ENCODE measurements around the gene MTX1.
A peak's percentile ranks its signal among the peaks of the same experiment; 100 is the strongest.
"Not testable (repeated sequence)": the region's sequence is repeated elsewhere in the genome, so short reads cannot be mapped to it uniquely, and the experiment has no call there.

MTX1 gene

DNA sequence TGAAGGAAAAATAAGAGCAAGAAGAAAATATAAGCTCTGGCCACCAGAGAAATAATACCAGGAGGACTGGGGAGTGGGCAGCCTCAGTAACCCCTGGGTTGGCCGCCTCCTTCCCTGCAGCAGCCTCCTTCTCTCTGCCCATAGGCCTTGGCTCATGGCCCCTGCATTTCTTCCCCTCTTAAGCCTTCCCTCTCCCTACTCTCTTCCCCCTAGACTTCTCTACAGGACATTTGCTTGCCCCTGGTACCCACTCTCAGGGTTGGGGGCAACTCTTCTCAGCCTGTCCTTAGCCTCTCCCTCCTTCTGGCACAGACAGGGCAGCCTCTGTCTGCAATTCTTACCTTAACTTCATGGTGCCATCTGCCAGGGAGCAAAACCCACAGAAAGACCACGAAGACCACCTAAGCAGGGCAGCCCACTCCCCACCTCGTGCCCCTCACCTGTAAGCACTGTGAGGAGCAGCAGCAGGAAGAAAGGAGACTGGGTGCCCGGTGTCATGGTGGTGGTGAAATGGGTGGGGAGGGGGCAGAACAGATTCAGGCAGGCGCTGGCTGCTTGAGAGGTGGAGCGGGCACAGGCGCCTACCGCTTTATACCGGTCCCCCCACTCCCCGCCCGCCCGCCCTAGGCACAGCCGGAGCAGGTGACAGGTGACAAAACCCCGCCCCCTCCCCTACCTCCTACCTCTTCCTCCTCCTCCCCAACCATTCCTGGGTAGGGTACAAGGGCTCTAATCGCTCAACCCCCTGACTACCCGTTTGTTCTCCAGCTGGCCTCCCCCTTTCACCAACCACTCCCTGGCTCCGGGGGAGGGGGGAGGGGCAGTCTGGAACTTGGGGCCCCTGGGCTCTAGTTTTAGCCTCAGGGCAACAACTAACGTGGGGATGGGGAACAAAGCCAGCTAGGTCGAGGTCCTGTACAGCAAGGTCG lies 15.9 kb upstream of the MTX1 start:
- no peak for DNase-seq (ENCODE audit: low spot score)
- in situ Hi-C loops (cut with MboI; ENCODE audit: low pct_unique_long_range_greater_than_20kb, low sequenced_read_pairs, unreplicated experiment) = no loop called here
- TF ChIP-seq, protein P1, sequence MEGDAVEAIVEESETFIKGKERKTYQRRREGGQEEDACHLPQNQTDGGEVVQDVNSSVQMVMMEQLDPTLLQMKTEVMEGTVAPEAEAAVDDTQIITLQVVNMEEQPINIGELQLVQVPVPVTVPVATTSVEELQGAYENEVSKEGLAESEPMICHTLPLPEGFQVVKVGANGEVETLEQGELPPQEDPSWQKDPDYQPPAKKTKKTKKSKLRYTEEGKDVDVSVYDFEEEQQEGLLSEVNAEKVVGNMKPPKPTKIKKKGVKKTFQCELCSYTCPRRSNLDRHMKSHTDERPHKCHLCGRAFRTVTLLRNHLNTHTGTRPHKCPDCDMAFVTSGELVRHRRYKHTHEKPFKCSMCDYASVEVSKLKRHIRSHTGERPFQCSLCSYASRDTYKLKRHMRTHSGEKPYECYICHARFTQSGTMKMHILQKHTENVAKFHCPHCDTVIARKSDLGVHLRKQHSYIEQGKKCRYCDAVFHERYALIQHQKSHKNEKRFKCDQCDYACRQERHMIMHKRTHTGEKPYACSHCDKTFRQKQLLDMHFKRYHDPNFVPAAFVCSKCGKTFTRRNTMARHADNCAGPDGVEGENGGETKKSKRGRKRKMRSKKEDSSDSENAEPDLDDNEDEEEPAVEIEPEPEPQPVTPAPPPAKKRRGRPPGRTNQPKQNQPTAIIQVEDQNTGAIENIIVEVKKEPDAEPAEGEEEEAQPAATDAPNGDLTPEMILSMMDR (IDR thresholded peaks at IDR 0.05; ENCODE audit: extremely low read depth, insufficient read depth, missing control alignments) = no peak

DNA sequence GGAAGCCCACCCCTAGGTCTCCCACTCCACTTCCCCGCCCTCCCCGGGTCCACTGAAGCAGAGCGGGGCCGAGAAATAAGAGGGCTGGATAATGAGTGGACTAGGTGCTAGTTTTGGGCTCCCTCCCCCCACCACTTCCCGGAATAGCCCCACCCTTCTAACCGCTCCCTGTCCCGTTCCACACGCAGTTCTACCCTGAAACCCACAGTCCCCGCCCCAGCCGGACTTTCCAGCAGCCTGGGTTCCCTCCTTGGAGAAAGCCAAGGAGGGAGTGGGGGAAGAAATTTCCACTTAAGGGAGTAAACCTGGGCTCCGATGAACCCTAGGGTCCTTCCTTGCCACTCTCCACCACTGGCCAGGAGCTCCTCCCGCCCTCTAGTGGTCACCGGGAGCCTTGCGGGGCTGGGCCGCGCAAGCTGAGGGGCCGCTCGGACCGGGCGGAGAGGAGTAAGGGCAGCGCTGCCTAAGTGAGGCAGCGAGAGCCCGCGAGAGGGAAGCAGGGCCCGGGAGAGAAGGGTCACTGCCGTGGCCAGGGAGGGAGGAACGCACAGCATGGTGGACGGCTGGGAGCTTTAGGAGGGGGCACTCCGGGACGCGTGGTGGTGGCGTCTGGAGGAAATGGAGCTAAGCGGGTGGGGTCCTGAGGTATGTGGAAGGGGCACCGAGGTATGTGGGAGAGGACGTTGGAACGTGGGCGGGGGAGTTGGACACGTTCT lies 15.1 kb upstream of the MTX1 start:
- DNase-seq (ENCODE audit: low spot score) = peak; percentile 92
- TF ChIP-seq, protein P1 (IDR thresholded peaks at IDR 0.05; ENCODE audit: extremely low read depth, insufficient read depth, missing control alignments) = peak; percentile 97
- in situ Hi-C loops (cut with MboI; ENCODE audit: low pct_unique_long_range_greater_than_20kb, low sequenced_read_pairs, unreplicated experiment) = no loop called here

DNA sequence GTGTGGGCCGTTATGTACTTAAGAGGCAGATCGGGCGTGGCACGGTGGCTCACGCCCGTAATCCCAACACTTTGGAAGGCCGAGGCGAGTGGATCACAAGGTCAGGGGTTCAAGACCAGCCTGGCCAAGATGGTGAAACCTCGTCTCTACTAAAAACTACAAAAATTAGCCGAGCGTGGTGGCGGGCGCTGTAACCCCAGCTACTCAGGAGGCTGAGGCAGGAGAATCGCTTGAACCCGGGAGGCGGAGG lies 14.6 kb upstream of the MTX1 start:
- DNase-seq (ENCODE audit: low spot score); in situ Hi-C loops (cut with MboI; ENCODE audit: low pct_unique_long_range_greater_than_20kb, low sequenced_read_pairs, unreplicated experiment): not testable (repeated sequence)

DNA sequence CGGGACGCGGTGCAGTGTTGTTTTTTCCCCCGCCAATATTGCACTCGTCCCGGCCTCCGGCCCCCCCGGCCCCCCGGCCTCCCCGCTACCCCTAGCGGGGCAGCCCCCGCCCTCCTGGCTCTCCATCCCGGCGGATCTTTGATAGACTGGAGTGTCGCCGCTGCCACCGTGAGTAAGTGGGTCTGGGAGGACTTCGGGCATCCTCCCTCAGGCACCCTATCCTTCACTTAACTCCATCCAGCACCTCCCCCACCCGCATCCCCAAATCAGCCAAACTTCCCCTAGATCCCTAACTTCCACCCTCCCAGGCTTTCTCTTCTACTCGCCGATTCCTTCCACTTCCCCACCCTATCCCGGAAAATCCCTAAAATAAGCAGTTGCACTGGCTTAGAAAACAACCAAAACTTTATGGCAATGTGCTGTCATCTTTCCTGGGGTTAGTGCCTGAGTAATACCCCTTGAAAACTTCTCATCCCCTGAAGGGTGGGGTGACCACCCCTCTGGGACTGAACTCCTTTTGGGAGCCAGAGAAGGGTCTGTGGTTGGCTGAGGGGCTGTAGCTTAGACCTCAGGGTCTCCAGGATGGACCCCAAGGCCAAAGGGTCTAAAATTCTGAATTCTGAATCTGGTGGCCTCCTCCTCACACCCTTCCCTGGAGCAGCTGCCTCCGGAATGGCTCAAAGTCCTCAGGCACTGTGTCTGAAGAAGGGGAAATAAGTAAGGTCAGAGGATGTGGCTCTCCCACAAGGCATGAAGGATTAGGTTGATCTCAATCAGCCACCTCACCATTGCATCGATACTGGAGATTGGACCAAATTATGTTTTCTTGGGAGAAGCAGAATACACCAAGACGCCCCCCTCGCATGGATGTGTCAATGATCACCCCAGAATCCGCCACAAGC lies 13.0 kb upstream of the MTX1 start:
- TF ChIP-seq, protein P1 (IDR thresholded peaks at IDR 0.05; ENCODE audit: extremely low read depth, insufficient read depth, missing control alignments) = no peak
- DNase-seq (ENCODE audit: low spot score) = no peak
- in situ Hi-C loops (cut with MboI; ENCODE audit: low pct_unique_long_range_greater_than_20kb, low sequenced_read_pairs, unreplicated experiment) = no loop called here

DNA sequence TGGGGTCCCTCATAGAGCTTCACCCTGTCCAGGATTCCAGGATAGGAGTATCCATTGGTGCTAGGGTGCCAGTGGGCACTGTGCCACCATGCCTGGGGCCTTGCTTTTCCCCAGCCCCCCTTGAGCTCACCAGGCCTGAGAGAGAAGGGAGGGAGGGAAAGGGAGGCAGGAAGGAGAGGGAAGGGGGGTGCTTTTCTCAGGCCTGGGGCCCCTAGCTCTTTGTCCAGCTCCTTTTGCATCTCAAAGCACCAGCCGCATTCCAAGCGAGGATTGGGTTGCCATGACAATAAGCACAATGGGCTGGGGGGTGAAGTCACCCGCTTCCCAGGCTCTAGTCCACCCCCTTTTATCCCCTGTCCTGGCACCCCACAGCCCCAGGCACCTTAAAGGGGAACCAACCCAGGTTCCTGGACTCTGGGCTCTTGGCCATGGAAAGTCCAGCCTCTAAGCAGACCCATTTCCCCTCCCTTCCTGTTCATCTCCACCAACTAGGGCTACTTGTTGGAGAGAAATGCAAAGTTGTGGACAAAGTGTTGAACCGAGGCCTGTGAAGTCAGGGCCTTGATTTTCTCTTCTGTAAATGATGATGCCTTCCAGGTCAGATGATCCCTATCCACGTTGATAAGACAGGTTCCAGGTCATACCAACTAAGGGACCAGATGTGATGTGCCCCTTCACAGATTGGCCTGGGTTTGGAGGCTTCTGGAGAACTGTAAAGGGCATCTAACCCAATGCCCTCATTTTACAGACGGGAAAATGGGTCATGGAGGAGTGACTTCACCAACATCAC lies 12.2 kb upstream of the MTX1 start:
- no peak for DNase-seq (ENCODE audit: low spot score)
- TF ChIP-seq, protein P1 (IDR thresholded peaks at IDR 0.05; ENCODE audit: extremely low read depth, insufficient read depth, missing control alignments) = no peak
- in situ Hi-C loops (cut with MboI; ENCODE audit: low pct_unique_long_range_greater_than_20kb, low sequenced_read_pairs, unreplicated experiment) = no loop called here

DNA sequence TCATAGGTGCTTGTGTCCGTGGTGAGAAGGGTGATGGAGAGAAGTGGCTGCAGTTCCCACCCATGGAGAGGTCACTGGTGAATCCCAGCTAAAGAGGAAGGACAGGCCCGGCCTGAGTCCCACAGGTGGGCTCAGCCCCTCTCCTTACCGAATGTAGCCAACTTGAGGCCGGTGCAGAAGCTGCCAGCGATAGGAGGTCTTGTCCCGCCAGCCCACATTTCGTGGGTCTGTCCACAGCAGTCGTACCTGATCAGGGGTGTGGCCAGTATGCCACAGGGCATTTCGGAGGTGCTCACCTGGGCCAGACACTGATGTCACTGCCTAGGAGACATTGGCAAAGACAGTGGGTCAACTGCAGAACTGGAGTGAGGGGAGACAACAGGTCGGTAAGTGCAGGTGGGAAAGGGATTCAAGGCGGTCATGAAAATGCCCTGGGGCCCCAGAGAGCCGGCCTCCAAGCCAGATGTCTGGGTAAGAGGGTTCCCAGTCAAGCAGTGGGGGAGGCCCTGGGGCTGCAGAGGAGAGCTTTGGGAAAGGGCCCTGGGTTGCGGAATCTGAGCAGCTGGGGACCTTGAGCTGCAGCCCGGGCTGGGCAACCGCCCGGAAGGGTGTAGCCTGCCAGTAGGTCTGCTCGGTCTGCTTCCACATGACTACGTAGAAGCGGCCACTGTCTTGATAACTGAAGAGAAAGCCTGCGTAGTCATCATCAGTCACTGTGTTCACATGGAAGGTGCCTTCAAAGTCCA lies 11.4 kb upstream of the MTX1 start:
- TF ChIP-seq, protein P1 (IDR thresholded peaks at IDR 0.05; ENCODE audit: extremely low read depth, insufficient read depth, missing control alignments) = no peak
- in situ Hi-C loops (cut with MboI; ENCODE audit: low pct_unique_long_range_greater_than_20kb, low sequenced_read_pairs, unreplicated experiment) = no loop called here
- no peak for DNase-seq (ENCODE audit: low spot score)

All from GM13977 (cell line).